SH-SY5Y (cell line): ENCODE results near the gene WBP1L.

Experiments
- GATA2 ChIP-seq: IDR thresholded peaks from 2 replicates; pipeline ENCODE4 v1.6.1; 2011; ENCODE audit warnings: mild to moderate bottlenecking, low read depth, low read length
- GATA3 ChIP-seq: IDR thresholded peaks from 2 replicates; pipeline ENCODE4 v1.6.1; 2011; ENCODE audit warnings: low read depth, mild to moderate bottlenecking, low read length, moderate library complexity

The WBP1L gene

DNA sequence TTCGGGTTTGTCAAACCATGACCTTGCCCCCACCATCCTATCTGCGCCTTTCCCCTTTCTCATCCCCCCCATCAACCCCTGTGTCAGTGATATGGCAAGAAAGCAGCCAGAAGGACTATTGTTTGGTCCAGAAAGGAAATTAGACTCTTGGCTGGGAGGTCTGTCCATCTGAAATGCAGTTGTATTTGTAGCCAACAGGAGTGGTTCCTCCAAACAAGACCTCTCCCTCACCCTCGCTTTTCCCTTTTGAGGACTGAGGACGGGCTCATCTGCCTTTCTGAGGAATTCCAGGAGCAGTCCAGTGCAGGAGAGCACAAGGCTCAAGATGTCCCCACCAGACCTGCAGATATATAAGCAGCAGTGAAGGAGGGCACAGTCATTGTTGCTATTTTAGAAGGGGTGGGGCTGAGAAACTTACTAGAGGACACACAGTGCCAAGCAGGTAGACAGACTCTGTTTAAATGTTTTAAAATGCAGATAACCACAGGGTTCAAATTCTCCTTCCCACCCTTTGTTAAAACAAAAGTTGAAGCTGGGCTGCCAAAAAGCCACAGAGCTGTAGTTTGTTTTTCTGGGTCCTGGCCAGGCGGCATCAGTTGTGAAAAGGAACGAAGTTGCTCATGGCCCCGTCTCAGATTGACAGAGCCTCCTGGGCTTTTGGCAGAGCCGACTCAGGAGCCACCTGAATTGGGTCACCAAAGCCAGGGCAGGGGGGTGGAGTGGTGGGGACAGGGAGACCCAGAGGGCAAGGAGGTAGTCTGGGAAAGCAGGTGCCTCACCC, 56.1 kb downstream of the WBP1L start:
- TF ChIP-seq GATA2 (no peak), GATA3 (no peak)

DNA sequence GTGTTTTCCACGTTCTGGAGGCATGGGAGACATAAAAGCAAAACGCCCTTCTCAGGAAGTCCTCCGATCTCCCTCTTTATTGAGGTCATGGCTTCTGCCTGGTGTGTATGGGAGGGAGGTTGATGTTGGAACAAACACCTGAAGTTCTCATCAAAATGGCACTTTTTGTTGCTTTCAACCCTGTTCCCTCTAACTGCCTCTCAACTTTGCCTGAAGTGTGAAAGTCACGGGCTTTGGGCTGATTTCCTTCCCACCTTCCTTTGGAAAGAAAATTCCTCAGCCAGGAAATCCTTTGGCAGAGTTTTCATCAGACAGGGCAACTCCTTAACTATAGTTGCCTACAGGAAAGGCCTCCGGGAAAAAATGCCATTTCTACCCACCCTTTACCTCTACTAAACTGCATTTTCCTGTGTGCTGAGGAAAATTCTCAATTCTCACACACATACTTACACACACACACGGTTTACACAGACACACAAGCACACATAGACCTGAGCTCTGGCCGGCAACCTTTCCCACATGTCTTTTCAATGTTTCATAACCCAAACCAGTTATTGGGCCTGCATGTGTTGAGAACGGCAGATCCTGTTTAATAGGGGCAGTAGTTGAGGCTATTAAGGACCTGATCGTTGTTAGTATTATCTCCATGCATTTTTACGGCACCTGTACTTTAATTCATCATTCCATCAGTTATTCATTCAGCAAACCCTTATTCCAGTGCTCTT, 57.0 kb downstream of the WBP1L start:
- TF ChIP-seq GATA2 = no peak
- no peak for TF ChIP-seq GATA3

DNA sequence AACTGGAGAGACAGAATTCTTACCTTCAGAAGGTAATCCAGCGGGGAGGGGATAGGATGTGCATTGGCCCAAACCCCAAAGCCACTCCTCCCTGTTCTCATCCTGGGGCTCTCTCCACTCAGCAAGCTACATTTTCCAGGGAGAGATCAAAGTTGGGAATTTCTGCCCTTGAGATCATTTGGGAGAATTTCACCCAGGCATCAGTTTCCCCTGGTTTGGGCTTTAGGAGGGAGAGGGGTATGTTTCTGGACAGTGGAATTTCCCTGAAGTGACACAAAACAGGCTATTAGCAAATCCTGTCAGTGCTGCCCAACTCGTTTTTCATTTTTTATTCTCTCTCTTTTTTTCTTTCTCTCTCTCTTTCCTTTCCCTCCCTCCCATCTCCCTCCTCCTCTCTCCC, 57.7 kb downstream of the WBP1L start:
- TF ChIP-seq GATA3 (no peak), GATA2 (no peak)

DNA sequence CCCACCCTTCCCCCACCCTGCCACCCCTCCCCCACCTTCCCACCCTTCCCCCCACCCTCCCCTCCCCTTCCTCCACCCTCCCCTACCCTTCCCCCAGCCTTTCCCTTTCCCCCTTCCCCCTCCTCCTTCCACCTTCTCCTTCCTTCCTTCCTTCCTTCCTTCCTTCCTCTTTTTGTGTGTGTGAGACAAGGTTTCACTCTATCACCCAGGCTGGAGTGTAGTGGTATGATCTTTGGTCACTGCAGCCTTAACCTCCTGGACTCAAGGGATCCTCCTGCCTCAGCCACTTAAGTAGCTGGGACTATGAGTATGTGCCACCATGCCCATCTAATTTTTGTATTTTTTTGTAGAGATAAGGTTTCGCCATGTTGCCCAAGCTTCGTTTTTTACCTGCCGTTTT, 58.2 kb downstream of the WBP1L start:
- no peak for TF ChIP-seq GATA3
- TF ChIP-seq GATA2 = no peak

DNA sequence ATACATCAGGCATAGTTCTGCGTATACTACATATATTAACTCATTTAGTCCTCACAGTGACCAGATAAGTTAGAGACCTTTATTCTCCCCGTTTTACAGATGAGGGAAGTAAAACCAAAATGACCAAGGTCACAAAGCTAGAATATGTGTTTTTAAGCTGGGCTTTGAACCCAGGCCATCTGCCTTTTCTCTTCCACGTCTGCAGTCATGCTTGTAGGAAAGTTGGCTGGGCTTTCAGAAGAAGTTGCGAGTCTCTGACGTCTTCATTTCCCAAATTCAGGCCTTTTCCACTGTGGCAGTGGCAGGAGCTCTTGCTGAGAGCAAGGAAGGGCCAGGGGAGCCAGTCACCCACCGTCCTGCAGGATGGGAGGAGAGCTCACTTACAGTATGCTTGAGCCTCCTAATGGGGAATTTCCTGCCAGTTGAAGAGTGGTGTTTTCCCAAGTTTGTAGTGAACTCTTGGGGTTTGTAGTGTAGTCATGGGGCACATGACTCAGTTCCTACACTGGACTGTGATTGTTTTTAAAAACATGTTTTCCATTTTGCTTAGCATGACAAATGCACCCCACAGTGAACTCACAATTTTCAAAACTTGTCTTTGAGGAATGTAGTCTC, 59.3 kb downstream of the WBP1L start:
- TF ChIP-seq GATA3 = no peak
- no peak for TF ChIP-seq GATA2

DNA sequence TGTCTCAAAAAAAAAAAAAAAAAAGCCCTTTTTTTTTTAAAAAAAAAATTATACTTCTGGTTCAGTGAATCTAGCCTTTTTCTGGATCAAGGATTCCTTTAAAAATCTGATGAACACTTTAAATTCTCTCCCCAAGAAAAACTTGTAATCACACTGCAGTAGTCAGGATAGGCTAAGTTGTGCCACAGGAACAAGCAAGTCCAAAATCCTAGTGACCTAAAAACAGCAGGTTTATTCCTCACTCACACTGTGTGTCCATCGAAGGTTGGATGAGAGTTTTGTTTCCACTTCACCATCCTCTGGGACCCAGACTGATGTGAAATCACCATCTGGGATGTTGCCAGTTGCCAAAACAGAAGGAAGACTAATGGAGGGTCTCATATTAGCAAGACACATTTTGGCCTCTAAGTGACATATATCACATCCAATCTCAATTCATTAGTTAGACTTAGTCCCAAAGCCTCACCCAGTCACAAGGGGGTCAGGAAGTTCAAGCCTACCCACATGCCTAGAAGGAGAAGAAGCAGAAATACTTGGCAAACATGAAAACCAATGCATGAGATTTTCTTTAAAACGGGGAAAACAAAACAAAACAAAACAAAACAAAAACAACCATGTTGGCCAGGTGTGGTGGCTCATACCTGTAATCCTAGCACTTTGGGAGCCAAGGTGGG, 60.8 kb downstream of the WBP1L start:
- TF ChIP-seq GATA2 (no peak), GATA3 (no peak)

DNA sequence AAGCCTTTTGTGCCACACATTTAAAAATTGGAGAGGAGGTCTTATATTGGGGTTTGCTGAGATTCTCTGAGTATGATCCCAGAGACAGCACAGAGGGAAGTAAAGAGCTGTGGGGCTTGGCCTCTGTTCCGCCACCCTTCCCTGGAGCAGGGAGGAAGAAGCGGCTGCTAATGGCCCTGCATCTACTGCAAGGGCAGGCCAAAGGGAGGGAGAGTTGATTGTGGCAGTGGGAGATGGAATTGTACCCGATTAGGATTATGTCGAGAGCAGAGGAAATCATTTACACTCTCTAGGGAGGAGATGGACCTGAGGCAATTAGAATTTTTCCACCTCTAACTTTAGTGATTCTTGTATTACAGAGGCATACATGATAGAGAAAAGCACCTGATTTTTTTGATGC, 64.6 kb downstream of the WBP1L start:
- TF ChIP-seq GATA3 (no peak), GATA2 (no peak)

DNA sequence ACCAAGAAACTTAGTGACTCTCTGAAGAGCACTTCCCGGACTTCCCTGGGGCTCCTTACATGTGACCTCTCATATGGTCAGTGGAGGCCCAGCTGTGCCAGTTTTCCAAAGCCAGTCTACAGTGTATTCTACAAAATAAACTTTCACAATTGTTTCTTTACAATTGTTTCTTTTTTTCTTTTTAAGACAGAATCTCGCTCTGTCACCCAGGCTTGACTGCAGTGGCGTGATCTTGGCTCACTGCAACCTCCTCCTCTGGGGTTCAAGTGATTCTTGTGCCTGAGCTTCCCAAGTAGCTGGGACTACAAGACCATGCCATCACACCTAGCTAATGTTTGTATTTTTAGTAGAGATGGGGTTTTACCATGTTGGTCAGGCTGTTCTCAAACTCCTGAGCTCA, 67.6 kb downstream of the WBP1L start:
- TF ChIP-seq GATA3 (no peak), GATA2 (no peak)

DNA sequence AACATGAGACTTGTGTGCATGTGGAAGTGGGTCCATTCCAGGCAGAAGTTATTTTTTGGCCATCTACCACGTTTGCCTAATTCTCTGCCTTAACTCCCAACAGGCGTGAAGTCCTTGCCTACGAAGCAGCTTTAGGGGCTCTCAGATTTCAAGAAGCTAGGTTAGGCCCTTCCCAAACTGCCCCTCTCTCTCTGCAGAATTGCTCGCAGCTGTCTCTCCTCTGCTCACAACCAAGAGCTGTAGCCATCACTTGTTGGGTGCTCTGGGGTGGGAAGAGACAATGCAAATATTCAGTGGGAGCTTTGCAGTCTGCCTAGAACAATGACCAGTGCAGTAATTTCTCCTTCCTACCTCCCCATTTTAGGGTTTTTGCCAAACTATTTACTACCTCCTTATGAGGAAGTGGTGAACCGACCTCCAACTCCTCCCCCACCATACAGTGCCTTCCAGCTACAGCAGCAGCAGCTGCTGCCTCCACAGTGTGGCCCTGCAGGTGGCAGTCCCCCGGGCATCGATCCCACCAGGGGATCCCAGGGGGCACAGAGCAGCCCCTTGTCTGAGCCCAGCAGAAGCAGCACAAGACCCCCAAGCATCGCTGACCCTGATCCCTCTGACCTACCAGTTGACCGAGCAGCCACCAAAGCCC, 68.6 kb downstream of the WBP1L start:
- TF ChIP-seq GATA3 = no peak
- no peak for TF ChIP-seq GATA2

DNA sequence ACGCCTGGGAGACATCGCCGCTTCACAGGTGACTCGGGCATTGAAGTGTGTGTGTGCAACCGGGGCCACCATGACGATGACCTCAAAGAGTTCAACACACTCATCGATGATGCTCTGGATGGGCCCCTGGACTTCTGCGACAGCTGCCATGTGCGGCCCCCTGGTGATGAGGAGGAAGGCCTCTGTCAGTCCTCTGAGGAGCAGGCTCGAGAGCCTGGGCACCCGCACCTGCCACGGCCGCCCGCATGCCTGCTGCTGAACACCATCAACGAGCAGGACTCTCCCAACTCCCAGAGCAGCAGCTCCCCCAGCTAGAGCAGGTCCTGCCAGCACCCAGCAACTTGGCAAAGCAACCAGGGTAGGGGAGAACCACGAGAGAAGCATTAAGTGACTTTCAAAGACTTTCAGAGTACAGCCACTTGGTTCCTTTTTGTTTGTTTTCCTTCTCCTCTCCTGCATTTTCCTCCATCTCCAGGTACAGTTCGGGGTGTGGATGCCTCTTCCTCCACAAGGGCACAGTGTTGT, 69.3 kb downstream of the WBP1L start:
- TF ChIP-seq GATA2 = no peak
- TF ChIP-seq GATA3 = no peak

DNA sequence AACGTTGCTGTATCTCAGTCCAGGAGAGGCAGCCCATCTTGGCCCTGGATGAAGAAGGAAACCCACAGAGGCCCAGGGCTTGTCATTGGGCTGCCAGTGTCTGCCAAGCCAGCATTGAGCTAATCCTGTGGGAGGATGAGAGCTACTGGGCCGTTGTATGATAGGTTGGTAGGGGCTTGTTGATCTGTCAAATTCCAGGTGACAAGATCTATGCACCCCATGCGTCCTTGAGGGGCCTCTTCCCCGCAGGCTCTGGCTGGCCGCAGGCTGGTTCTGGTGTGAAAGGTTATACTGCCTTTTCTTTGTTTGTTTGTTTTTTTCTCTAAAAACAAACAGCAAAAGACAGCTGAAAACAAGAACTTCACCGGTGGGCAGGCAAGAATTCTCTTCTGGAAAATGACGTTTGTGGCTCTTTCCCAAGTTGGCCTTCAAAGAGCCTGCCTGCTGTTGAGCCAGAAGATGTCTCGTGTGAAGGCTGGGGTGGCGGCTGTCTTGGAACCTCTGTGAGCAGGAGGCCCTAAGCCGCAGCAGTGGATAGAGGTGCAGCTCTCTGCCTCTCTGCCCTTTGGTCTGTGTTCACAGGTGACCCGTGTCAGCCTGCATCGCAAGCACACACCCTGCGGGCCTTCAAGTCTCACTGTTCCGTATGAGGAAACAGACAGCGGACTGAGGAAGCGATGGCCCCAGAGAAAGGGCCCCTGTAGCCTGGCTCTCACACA, 70.1 kb downstream of the WBP1L start:
- TF ChIP-seq GATA3 (no peak), GATA2 (no peak)

DNA sequence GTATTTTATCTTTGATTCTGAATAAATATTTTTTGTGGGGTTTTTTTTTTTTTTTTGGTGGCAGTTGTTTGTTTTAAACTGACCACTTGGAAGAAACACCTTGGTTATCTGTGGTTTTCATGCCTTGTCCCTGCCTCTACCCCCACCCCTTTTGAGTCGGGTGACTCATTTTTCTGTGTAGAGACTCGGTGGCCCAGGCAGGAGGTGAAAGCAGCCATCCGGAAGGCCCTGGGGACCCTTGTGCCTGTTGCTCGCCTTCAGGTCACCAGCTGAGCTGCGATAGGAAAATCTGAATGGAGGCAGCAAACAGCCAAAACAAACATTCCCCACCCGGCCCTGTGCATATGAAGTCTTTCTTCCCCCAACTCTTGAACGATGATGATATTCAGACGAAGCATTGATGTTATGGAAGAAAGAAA, 70.7 kb downstream of the WBP1L start:
- TF ChIP-seq GATA2 (no peak), GATA3 (no peak)
